Measurements from ENCODE around the gene TAF4B. TPM values are rescaled to one million over a fixed set of nuclear protein-coding genes. Genes with fewer than 3 reads are reported as not detected.
"Not testable (repeated sequence)": the region's sequence is repeated elsewhere in the genome, so short reads cannot be mapped to it uniquely, and the experiment has no call there.

TAF4B gene, protein sequence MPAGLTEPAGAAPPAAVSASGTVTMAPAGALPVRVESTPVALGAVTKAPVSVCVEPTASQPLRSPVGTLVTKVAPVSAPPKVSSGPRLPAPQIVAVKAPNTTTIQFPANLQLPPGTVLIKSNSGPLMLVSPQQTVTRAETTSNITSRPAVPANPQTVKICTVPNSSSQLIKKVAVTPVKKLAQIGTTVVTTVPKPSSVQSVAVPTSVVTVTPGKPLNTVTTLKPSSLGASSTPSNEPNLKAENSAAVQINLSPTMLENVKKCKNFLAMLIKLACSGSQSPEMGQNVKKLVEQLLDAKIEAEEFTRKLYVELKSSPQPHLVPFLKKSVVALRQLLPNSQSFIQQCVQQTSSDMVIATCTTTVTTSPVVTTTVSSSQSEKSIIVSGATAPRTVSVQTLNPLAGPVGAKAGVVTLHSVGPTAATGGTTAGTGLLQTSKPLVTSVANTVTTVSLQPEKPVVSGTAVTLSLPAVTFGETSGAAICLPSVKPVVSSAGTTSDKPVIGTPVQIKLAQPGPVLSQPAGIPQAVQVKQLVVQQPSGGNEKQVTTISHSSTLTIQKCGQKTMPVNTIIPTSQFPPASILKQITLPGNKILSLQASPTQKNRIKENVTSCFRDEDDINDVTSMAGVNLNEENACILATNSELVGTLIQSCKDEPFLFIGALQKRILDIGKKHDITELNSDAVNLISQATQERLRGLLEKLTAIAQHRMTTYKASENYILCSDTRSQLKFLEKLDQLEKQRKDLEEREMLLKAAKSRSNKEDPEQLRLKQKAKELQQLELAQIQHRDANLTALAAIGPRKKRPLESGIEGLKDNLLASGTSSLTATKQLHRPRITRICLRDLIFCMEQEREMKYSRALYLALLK
- 4.7 and 6.0 TPM in 2 replicates for total RNA-seq (2014; rRNA removed; shearing (Covaris generic); ENCODE audit: low replicate concordance)

DNA sequence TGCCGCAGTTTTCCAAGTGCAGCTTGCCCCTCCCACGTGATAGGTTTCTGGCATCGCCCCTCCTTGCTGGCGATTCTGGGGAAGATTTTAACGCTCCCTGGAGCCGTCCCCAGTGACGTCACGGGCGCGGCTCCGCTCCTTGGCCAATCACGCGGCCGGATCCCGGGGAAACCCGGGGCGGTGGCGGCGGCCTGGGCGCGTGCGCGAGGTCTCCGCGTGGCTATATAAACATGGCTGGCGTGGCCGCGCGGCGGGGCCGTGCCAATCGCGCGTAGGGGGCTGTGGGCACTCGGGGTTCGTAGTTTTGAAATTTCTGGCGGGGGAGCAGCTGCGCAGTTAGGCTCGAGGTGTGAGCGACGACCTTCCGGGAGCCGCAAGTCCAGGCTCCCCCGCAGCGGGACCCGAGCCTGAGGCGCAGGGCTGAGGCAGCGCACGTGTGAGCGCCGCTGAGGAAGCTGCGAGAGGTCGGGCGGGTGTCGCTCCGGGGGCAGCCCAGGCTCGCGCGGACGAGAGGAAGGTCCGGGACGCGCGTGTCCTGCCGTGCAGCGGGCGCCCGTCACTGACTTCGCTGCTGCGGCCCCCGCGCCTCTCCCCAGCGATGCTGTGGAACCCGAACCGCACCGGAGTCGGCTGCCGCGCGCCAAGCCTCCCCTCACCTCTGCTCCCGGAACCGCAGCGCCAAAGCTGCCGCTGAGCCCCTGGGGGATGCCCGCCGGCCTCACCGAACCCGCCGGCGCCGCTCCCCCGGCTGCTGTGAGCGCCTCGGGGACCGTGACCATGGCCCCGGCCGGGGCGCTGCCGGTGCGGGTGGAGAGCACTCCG is at the start of gene TAF4B:
TAF4B (plus strand) TSS at position 217 of the 822 bp plus-strand sequence; CDS start at position 706, 489 bp downstream.
- DNase-seq (ENCODE audit: low read depth): peak; percentile 85
- in situ Hi-C loops (cut with HindIII; ENCODE audit: low pct_unique_long_range_greater_than_20kb, low sequenced_read_pairs): no loop called here

DNA sequence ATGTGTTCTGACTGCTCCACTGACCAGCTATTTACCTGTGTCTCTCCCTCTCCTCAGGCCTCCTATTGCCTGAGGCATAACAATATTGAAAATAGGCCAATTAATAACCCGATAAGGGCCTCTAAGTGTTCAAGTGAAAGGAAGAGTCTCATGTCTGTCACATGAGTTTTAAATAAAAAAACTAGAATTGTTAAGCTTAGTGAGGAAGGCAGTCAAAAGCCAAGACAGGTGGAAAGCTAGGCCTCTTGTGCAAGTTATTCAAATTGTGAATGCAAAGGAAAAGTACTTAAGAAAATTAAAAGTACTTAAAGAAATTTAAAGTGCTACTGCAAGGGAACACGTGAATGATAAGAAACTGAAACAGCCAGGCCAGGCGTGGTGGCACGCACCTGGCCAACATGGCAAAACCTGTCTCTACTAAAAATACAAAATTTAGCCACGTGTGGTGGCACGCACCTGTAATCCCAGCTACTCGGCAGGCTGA is 44.9 kb upstream of the TAF4B start:
- no peak for DNase-seq (ENCODE audit: low read depth)
- in situ Hi-C loops (cut with HindIII; ENCODE audit: low pct_unique_long_range_greater_than_20kb, low sequenced_read_pairs): no loop called here

DNA sequence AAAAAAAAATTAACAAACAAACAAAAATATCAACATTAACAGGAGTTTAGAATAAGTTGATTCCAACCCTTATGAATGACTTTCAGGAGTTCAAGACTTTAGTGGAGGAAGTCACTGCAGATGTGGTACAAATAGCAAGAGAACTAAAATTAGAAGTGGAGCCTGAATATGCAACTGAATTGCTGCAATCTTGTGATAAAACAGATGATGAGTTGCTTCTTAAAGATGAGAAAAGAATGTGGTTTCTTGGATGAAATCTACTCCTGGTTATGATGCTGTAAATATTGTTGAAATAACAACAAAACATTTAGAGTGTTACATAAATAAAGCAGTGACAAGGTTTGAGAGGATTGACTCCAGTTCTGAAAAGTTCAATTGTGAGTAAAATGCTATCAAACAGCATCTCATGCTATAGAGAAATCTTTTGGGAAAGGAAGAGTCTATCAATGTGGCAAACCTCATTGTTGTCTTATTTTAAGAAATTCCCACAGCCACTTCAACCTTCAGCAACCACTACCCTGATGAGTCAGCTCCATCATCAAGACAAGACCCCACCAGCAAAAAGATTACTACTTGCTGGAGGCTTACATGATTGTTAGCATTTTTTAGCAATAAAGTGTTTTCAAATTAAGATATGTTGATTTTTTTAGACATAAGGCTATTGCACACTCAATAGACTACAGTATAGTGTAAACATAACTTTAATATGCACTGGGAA is 42.7 kb upstream of the TAF4B start:
- in situ Hi-C loops (cut with HindIII; ENCODE audit: low pct_unique_long_range_greater_than_20kb, low sequenced_read_pairs): no loop called here
- no peak for DNase-seq (ENCODE audit: low read depth)

DNA sequence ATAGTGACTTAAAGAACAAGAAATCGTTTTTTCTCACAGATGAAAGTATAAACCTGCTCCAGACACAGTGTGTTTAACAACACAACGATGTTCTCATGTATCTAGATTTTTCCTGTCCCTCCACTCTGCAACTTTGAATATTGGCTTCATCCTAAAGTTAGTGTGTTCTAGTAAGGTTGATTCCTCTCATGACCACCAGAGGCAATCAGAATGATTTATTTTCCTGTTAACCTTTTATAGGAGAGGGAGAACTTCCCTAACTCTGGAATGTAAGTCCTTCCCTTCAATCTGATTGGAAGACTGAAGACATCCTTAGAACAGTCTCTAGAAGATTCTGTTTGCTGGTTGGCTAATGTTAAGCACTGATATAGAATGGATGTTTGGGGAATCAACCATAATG is 41.0 kb upstream of the TAF4B start:
- no peak for DNase-seq (ENCODE audit: low read depth)
- in situ Hi-C loops (cut with HindIII; ENCODE audit: low pct_unique_long_range_greater_than_20kb, low sequenced_read_pairs): no loop called here

DNA sequence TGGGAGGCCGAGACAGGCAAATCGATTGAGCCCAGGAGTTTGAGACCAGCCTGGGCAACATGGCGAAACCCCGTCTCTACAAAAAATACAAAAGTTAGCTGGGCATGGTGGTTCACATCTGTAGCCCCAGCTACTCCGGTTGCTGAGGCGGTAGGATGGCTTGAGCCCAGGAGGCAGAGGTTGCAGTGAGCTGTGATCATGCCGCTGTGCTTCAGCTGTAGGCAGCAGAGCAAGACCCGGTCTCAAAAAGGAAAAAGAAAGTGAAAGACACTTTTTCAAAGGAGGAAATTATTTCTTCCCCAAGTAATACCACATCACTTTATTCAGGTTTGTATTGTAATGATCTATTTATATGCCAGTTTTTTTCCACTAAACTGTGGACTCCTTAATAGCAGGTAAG is 35.7 kb upstream of the TAF4B start:
- DNase-seq (ENCODE audit: low read depth): no peak
- in situ Hi-C loops (cut with HindIII; ENCODE audit: low pct_unique_long_range_greater_than_20kb, low sequenced_read_pairs): no loop called here

DNA sequence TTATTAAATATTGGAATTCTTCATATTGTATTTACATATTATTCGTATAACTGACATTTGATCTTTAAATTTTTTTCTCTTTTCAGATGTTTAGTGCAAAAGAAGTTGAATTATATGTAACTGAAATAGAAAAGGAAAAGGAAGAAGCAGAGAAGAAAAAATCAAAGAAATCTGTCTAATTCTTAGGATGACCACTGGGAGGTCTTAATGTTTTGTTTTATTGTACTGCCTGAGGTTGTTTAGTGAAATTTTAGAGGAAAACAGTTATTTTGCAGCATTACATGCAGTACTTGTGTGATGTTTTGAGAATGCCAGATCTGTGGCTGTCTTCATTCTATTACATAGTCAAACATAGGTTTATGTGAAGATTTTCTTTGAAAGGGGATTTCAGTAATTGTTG is 34.0 kb upstream of the TAF4B start:
- in situ Hi-C loops (cut with HindIII; ENCODE audit: low pct_unique_long_range_greater_than_20kb, low sequenced_read_pairs): no loop called here
- DNase-seq (ENCODE audit: low read depth): no peak

DNA sequence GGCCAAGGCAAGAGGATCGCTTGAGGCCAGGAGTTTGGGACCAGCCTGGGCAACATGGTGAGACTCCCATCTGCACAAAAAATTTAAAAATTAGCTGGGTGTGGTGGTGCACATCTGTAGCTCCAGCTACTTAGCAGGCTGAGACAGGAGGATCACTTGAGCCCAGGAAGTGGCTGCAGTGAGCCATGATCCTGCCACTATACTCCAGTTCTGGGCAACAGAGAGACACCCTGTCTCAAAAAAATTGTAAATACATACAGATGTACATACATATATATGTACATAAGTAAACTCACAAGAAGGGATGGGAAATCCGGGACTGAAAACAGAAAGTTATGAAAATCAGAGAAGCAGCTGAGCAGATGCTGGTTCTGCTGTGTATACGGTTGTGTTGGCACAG is 29.6 kb upstream of the TAF4B start:
- in situ Hi-C loops (cut with HindIII; ENCODE audit: low pct_unique_long_range_greater_than_20kb, low sequenced_read_pairs): no loop called here
- DNase-seq (ENCODE audit: low read depth): no peak

DNA sequence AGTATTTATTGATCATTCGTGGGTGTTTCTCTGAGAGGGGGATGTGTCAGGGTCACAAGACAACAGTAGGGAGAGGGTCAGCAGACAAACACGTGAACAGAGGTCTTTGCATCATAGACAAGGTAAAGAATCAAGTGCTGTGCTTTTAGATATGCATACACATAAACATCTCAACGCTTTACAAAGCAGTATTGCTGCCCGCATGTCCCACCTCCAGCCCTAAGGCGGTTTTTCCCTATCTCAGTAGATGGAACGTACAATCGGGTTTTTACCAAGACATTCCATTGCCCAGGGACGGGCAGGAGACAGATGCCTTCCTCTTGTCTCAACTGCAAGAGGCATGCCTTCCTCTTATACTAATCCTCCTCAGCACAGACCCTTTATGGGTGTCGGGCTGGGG is 24.2 kb upstream of the TAF4B start:
- in situ Hi-C loops (cut with HindIII; ENCODE audit: low pct_unique_long_range_greater_than_20kb, low sequenced_read_pairs); DNase-seq (ENCODE audit: low read depth): not testable (repeated sequence)

DNA sequence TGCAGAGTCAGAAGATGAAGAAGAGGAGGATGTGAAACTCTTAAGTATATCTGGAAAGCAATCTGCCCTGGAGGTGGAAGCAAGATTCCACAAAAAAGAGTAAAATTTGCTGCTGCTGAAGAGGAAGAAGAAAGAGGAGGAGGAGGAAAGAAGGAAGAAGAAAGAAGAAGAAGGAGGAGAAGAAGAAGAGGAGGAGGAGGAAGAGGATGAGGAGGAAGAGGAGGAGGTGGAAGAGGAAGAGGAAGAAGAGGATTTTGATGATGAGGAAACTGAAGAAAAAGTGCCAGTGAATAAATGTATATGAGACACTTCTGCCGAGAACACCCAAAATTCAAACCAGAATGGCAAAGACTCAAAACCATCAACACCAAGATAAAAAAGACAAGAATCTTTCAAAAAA is 20.9 kb upstream of the TAF4B start:
- in situ Hi-C loops (cut with HindIII; ENCODE audit: low pct_unique_long_range_greater_than_20kb, low sequenced_read_pairs): no loop called here

DNA sequence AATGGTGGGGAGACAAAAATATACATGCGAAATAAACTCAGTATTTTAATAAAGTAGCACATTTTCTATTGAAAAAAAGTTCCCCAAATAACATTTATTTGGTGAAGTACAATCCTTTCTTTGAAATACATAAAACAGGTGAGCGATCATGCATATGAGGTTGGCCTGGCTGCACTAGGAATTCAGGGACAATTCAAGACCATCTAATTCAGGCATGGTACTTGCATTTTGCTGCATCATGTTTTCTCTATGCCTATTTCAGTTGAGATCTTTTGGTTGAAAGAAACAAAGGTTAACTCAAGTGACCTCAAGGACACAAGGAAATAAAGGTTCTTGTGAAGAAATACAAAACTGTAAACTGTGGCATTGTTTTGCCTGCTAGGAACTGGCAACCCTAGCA is 19.8 kb upstream of the TAF4B start:
- in situ Hi-C loops (cut with HindIII; ENCODE audit: low pct_unique_long_range_greater_than_20kb, low sequenced_read_pairs): no loop called here

More for the DNA sequence above, 20.9 kb upstream of the TAF4B start:
- no peak for DNase-seq (ENCODE audit: low read depth)

DNA sequence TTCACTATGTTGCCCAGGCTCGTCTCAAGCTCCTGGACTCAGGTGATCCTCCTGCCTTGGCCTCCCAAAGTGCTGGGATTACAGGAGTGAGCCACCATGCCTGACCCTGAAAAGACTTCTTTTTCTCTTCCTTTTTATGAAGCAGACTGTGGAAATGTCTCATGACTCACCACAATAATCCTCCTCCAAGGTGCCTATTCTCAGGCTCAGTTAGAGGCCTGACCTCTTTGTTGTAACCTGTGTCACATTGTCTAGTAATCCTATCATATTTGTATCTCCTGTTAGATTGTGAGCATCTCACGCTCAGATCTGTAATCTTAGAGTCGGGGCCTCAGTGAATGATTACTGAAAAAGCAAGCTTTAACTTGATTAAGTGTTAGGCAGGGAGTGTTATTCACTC is 18.3 kb upstream of the TAF4B start:
- in situ Hi-C loops (cut with HindIII; ENCODE audit: low pct_unique_long_range_greater_than_20kb, low sequenced_read_pairs): no loop called here
- DNase-seq (ENCODE audit: low read depth): peak; percentile 25

More for the DNA sequence above, 19.8 kb upstream of the TAF4B start:
- DNase-seq (ENCODE audit: low read depth): peak; percentile 70

DNA sequence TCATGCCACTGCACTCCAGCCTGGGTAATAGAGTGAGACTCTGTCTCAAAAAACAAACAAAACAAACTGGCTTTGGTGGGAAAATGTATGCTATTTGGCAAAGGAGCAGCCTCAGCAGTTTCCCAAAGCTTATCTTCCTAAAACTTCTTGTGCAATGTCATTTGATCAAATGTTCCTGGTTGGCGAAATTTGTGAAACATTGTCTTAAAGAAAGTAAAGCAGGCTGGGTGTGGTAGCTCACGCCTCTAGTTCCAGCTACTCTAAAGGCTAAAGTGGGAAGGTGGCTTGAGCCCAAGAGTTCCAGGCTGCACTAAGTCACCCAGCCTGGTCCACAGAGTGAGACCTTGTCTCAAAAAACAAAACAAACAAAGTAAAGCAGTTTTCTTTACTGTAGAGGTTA is 17.3 kb upstream of the TAF4B start:
- DNase-seq (ENCODE audit: low read depth): no peak
- in situ Hi-C loops (cut with HindIII; ENCODE audit: low pct_unique_long_range_greater_than_20kb, low sequenced_read_pairs): no loop called here

DNA sequence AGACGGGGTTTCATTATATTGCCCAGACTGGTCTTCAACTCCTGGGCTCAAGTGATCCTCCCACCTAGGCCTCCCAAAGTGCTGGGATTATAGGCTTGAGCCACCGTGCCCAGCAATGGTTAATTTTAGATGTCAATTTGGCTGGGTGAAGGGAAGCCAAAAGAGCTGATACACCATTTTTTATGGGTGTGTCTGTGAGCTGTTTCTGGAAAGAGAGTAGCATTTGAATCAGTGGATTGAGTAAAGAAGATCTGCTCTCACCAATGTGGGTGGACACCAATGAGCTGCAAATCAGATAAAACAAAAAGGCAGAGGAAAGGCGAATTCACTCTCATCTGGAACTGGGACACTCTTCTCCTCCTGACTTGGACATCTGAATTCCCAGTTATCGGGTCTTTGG is 16.1 kb upstream of the TAF4B start:
- no peak for DNase-seq (ENCODE audit: low read depth)
- in situ Hi-C loops (cut with HindIII; ENCODE audit: low pct_unique_long_range_greater_than_20kb, low sequenced_read_pairs): no loop called here

DNA sequence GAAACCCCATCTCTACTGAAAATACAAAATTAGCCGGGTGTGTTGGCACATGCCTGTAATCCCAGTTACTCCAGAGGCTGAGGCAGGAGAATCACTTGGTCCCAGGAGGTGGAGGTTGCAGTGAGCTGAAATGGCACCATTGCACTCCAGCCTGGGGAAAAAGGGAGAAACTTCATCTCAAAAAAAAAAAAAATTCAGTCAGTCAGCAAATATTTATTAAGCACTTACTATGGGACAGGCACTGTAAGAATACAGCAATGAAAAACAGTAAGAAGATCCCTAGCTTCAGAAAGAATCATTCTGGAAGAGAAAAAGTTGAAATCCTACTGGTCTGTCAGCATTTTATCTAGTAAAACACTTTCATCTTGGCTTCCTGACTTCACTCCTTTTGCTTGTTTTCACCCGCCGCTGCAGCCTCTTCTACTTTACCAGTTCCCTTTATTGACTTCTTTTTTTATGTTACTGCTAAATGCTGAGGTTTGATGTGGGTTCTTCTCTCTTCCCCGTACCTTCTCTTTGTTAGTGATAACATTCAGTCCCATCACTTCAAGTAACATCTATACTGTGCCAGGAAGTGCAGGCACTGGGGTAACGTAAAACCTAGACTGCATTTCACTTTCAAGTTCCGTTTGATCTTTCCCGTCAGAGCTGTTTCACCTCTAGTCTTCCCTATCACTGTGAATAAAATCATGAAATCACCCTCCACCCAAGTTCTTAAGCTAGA is 10.8 kb upstream of the TAF4B start:
- in situ Hi-C loops (cut with HindIII; ENCODE audit: low pct_unique_long_range_greater_than_20kb, low sequenced_read_pairs): no loop called here
- no peak for DNase-seq (ENCODE audit: low read depth)

DNA sequence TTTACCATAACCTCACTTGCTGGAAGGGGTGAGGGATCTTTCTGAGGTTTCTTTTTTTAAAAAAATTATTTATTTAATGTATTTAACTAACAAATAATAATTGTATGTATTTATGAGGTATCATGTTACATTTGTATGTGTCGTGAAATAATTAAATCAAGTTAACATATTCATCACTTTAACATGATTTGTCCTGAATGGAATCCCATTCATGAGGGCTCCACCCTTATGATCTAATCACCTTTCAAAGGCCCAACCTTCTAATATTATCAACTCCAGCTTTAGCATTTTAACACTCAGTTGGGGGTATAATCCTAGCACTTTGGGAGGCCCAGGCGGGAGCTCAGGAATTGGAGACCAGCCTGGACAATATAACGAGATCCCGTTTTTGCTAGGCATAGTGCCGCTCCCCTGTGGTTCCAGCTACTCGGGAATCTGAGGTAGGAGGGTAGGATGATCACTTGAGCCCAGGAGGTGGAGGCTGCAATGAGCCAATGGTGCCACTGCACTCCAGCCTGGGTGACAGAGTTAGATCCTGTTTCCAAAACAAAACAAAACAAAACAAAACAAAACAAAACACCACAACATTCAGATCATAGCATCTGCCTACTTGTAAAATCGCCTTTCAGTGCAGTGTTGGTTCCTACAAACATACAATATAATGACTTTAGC is 1.1 kb upstream of the TAF4B start:
- in situ Hi-C loops (cut with HindIII; ENCODE audit: low pct_unique_long_range_greater_than_20kb, low sequenced_read_pairs): no loop called here
- no peak for DNase-seq (ENCODE audit: low read depth)

DNA sequence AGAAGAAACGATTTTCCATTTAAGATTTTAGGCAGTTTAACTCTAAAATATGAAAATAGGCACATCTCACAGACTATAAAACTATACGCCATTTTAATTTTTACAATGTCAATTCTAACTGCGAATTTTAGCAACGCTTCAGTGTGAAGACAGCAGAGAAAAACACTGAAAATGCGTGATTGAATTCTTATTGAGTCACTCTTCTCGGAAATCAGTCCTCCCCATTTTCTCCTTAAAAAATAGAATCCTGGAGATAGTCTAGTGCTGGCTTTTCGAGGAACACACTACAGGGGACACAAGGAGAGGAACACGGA is 373 bp upstream of the TAF4B start:
- in situ Hi-C loops (cut with HindIII; ENCODE audit: low pct_unique_long_range_greater_than_20kb, low sequenced_read_pairs): no loop called here
- DNase-seq (ENCODE audit: low read depth): no peak
